NB4 (cell line): Measurements from ENCODE around the gene TMEM63A.

Experiments used
- CTCF ChIP-seq: IDR thresholded peaks from one replicate; pipeline ENCODE4 v1.5.1; 2012; ENCODE audit warnings: low read depth, low read length
- MAX ChIP-seq: IDR thresholded peaks from 2 replicates; pipeline ENCODE4 v1.6.1; 2011; ENCODE audit warnings: low read depth, low read length
- MYC ChIP-seq: IDR thresholded peaks from 2 replicates; pipeline ENCODE4 v1.6.1; 2011; ENCODE audit warnings: low read depth, low read length
- POLR2A ChIP-seq: IDR thresholded peaks from 2 replicates; pipeline ENCODE4 v1.6.1; 2011; ENCODE audit warnings: mild to moderate bottlenecking; ENCODE audit not compliant: insufficient read length; ENCODE audit errors: extremely low read depth

GRCh38 chr1:225866981-225867380 lies 15.2 kb downstream of the TMEM63A start:
- TF ChIP-seq CTCF: no peak
- TF ChIP-seq POLR2A: no peak
- no peak for TF ChIP-seq MAX
- no peak for TF ChIP-seq MYC
